GM18909 (cell line): Measurements from ENCODE around the gene NUCB1.
"Not testable (repeated sequence)": the region's sequence is repeated elsewhere in the genome, so short reads cannot be mapped to it uniquely, and the experiment has no call there.

Experiments used
- ATAC-seq: cut with Tn5 transposase; IDR thresholded peaks from one replicate; pipeline ENCODE4 v1.9.1; 2021; ENCODE audit warnings: mild to moderate bottlenecking; ENCODE audit not compliant: unreplicated experiment, poor library complexity

The NUCB1 gene

DNA sequence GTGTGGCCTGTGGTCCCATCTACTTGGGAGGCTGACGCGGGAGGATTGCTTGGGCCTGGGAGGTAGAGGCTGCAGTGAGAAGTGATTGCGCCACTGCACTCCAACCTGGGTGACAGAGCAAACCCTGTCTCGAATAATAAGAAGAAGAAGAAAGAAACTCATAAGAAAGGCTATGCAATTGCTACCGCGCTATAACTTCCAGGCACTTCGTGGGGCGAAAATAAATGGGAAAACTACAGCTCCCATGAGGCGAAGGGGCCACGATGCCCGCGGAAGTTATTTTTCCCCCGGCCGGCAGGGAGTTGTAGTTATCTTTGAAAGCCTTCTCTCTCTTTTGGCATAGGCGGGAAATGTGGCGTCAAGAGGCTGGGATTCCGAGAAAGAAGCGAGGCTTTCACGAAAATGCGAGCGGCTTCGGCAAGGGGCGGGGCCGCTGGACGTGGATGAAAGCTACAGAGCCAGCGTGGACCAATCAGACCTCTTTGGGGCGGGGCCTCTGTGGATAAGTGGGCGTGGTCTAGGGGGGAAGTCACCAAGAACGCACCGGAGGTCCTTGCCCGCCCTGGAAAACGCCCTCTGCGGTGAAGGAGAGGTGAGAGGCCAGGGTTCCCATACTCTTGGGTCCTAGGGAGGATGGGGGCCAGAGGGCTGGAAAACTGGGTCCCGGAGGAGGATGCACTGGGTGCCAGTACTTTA lies at the start of gene NUCB1:
TSS of gene NUCB1 (plus strand) at position 532 of the 696 bp plus-strand sequence. CDS start 485 bp downstream, outside the sequence.
- peak; percentile 90 for ATAC-seq

DNA sequence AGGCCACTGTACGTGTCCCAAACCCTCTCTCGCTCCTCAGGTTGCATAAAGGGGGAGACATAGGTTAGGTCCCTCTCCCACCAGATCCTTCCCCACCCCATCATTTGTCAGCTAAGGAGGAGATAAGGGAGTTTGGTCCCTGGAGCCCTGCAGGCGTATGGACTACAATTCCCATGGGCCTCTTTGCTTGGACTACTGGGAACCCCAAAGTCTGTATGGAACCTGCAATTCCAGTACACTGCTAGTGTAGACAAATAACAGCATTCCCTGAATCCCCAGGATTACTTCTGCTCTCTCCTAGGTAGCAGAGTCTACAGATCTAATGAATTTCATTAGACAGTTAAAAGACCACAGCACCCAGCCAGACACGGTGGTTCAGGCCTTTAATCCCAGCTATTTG lies 47.8 kb upstream of the NUCB1 start:
- ATAC-seq = no peak

GRCh38 chr19:48853483-48853882 lies 46.6 kb upstream of the NUCB1 start:
- ATAC-seq = no peak

DNA sequence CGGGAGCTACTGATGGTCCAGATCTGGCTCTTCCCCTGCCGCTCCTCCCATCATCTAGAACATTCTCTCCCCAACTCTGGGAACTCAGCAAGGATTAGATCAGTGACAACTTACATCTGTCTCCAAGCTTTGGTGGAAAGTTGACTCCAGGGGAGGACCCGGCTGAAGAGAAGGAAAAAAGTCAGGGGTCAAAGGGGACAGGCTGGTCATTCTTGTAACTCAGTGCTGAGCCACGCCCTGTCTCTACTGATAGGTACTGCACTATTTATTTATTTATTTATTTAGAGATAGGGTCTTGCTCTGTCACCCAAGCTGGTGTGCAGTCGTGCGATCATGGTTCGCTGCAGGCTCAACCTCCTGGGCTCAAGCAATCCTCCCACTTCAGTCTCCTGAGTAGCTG lies 46.0 kb upstream of the NUCB1 start:
- no peak for ATAC-seq

GRCh38 chr19:48856921-48857320 lies 43.2 kb upstream of the NUCB1 start:
- no peak for ATAC-seq

DNA sequence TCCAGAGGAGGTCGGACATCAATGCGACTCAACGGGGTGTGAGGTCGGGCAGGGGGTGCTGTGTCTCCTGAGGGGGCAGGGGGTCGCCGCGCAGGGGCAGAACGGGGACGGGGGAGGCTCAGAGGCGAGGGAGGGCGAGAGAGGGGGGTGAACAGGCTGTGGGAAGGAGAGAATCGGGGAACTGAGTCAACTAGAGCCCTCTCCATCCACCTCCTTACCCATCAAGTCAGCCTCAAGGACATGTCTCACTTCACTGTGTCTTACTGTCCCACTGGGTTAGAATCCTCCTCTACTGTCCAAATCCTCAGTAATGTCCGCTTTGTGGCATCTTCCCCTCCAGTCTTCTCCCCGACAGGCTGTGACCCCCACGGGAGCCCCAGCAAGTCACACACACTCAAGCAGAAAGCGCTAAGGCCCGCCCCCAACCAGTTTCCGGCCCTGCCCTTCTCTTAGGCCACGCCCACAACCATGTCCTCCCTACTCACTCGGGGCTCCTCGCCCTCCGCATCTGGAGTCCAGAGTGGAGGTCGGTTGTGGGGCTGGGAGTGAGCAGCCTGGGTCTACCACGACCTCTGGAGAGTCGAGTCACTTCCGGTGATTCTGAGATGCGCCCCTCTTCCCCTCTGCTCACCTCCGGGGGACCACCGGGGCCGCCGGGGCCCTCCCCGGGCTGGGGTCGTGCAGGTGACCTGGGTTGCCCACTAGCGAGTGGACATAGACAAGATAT lies 41.0 kb upstream of the NUCB1 start:
- no peak for ATAC-seq

DNA sequence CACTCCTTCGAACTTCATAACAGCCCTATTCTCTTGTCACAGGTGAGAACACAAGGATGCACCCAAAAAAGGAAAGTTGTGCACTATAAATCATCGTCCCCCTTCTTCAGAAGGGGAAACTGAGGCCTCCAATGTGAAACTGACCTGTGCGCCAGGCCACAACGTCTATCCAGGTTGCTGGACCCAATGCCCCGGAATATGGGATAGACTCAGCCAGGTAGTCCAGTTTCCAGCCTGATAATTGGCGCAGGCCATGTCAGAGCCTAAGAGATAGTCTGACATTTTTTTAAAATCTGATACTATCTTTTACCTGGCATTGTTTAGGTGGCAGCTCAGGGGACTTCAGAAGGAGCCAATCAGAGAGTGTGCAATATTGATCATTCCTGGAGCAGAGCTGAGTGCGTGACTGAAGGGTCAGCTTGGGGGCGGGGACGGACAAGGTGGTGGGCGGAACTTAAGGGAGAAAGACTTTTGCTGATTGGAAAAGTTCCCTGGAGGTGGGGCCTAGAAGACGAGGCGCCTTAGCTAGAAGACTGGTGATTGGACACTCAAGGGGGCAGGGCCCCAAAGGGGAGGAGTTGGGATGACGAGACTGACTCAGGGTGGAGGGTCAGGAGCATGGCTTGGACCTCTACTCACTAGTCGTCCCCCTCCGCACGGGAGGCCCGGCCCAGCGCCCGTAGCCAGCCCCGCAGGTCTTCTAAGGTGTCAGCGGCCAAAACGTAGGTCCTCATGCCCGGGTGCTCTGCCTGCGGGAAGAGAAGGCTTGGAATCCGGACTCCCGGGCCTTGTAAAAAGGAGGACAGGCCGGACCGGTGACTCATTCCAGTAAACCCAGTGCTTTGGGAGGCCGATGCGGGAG lies 40.2 kb upstream of the NUCB1 start:
- no peak for ATAC-seq

- ATAC-seq = no peak
Observed at GRCh38 chr19:48861313-48861712, 38.8 kb upstream of the NUCB1 start.

GRCh38 chr19:48862827-48863226 lies 37.3 kb upstream of the NUCB1 start:
- ATAC-seq = no peak

GRCh38 chr19:48866692-48867091 lies 33.4 kb upstream of the NUCB1 start:
- no peak for ATAC-seq

- ATAC-seq = no peak
Observed at GRCh38 chr19:48867123-48867745, 32.9 kb upstream of the NUCB1 start.

DNA sequence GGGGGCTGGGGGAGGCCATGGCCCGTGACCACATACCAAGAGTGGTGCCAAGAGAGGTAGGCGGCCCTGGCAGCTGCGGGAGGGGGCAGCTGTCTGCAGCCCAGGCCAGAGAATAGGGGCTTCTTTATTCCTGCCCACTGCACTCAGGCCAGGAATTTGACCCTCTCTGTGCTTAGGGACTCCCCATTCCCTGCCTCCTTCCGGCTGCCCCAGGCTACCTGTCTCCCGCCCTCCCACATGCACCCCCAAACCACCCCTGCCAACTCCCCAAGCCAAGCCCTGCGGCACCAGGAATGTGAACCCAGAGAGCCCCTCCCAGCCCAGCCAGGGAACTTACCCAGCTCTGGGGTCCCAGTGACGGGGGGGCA lies 32.4 kb upstream of the NUCB1 start:
- no peak for ATAC-seq

DNA sequence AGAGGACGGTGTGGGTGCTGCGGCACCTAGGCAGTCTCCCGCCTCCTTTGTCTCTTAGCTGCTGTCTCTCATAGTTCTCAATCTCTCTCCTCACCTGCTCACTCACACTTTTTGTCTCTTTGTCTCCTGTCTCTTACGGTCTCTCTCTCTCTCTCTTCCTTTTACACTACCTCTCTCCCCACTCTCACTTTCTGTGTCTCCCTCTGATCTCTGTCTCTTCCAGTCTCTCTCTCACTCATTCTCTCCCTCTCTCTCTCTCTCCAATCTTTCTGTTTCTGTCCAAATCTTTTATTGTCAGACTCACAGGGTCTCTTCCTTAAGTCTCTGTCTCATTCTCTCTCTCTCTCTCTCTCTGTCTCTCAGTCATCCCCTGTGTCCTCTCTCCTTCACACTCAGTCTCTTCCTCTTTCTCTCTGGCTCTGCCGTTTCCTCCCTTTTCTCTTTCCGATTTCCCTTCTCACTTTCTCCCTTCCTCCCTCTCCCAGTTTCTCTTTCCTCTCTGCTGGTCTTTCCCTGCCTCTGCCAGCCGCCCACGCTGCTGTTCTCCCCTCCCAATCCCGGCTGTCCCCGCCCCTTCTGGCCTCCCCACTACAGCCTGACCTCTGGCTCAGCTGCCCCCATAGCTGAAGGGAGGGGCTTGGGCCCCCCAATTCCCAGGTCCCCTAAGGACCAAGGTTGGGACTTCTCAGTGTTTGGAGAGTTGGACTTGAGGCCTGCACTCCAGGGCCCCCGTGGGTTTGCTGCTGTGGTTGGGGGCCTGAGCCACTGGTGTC lies 31.8 kb upstream of the NUCB1 start, which contains the start of gene PLEKHA4:
TSS of gene PLEKHA4 (minus strand) at position 504 of the 773 bp plus-strand sequence. CDS start 997 bp downstream, outside the sequence.
- ATAC-seq = no peak

DNA sequence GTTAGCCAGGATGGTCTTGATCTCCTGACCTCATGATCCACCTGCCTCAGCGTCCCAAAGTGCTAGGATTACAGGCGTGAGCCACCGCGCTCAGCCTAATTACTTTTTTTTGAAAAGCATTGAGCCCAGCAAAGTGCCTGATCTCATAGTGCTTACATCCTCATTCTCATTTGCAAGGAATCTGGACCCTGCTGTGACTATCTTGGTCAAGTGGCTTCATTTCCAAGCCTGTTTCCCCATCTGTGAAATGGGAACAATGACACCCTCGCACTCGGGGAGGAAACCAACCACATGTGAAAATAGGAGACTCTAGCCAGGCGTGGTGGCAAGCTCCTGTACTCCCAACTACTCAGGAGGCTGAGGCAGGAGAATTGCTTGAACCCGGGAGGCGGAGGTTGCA lies 30.1 kb upstream of the NUCB1 start:
- ATAC-seq = no peak

DNA sequence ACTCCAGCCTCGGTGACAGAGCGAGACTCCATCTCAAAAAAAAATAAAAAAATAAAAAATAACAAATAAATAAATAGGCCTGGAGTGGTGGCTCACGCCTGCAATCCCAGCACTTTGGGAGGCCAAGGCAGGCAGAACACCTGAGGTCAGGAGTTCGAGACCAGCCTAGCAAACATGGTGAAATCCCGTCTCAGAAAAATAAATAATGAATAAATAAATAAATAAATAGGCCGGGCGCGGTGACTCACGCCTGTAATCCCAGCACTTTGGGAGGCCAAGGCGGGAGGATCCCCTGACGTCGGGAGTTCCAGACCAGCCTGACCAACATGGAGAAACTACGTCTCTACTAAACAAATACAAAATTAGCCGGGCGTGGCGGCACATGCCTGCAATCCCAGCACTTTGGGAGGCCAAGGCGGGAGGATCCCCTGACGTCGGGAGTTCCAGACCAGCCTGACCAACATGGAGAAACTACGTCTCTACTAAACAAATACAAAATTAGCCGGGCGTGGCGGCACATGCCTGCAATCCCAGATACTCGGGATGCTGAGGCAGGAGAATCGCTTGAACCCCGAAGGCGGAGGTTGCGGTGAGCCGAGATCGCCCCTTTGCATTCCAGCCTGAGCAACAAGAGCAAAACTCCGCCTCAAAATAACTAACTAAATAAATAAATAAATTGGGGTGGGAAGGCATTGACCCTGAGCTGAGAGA lies 28.5 kb upstream of the NUCB1 start:
- not testable (repeated sequence) for ATAC-seq

GRCh38 chr19:48872182-48872883 lies 27.8 kb upstream of the NUCB1 start, which contains the start of gene PPP1R15A:
Gene PPP1R15A (plus strand): TSS chr19:48872421. CDS start chr19:48873234, 813 bp downstream.
- peak; percentile 65 for ATAC-seq

- ATAC-seq = peak; percentile 26
Observed at GRCh38 chr19:48872884-48873475, 27.1 kb upstream of the NUCB1 start.
